Prostate gland (tissue), 2 donors: ENCODE results near the gene KIAA1671.

Experiments
- POLR2AphosphoS5 ChIP-seq: sonication (generic); formaldehyde crosslinking; IDR thresholded peaks from one replicate; pipeline ENCODE4 v1.6.1; 2017; ENCODE audit warnings: antibody characterized with exemption
- TF ChIP-seq, protein P1 (sequence below), 4 experiments: fragments of 200-600 bp in 2 of 4; fragments of 450-650 bp in 2 of 4; sonication (generic) in 2 of 4; IDR thresholded peaks; 1 replicate in 3 of 4; 2 replicates in 1 of 4; pipeline ENCODE4 v1.5.1; 2016 to 2019; ENCODE audit warnings: antibody characterized with exemption in 4 of 4, mild to moderate bottlenecking in 2 of 4, moderate library complexity in 2 of 4

DNA sequence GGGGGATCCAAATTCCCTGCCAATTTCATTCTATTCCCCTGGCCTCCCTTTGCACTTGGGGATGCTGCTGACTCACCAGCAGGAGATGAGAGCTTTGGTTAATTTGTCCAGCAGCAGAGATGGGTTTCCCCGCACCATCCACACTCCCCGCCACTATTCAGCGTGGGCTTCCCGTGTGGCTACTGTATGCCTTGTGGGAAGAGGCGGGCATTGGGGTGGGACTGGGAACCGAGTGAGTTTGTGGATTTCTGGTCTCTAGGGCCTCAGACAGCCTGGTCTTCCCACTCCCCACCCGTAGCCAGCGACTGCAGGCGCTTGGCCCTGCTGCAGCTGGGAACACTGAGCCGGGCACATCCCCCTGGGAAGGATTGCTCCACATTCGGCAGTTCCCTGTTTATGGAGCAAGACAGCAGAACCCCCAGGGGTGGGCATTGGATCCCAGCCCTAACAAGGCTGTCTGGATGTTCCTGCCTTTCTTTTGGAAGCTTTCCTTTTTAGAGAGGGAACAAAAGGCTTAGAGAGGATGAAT, 23.4 kb downstream of the KIAA1671 start:
- TF ChIP-seq, protein P1, sequence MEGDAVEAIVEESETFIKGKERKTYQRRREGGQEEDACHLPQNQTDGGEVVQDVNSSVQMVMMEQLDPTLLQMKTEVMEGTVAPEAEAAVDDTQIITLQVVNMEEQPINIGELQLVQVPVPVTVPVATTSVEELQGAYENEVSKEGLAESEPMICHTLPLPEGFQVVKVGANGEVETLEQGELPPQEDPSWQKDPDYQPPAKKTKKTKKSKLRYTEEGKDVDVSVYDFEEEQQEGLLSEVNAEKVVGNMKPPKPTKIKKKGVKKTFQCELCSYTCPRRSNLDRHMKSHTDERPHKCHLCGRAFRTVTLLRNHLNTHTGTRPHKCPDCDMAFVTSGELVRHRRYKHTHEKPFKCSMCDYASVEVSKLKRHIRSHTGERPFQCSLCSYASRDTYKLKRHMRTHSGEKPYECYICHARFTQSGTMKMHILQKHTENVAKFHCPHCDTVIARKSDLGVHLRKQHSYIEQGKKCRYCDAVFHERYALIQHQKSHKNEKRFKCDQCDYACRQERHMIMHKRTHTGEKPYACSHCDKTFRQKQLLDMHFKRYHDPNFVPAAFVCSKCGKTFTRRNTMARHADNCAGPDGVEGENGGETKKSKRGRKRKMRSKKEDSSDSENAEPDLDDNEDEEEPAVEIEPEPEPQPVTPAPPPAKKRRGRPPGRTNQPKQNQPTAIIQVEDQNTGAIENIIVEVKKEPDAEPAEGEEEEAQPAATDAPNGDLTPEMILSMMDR (IDR thresholded peaks at IDR 0.05), result no peak
- TF ChIP-seq POLR2AphosphoS5, result no peak
